Measurements from ENCODE around the gene NEDD4L.

NEDD4L gene

DNA sequence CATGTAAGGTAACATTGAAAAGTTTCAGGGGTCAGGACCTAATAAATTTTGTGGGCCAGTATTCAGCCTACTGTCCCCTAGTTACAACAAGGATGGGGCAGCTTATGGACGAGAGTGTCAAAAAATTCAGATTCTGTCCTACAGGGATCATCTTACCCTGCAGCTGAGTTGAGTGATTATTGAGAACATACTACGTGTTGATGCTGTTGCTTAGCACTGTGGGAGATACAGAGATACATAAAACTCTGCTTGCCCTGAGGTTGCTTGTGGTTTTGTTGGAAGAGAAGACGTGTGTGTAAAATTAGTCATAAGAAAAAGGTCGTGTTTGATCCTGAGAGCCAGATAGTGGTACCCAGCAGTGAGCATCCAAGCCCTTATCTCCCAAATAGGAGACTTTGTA lies 253.2 kb downstream of the NEDD4L start:
- peak; percentile 65 for DNase-seq (ENCODE audit: low spot score)

- DNase-seq (ENCODE audit: low spot score), result no peak
Measured at GRCh38 chr18:58298251-58299134, 254.5 kb downstream of the NEDD4L start.

- no peak for DNase-seq (ENCODE audit: low spot score)
Measured at GRCh38 chr18:58299135-58299473, 255.1 kb downstream of the NEDD4L start.

- DNase-seq (ENCODE audit: low spot score), result no peak
Measured at GRCh38 chr18:58299936-58300335, 255.9 kb downstream of the NEDD4L start.

GRCh38 chr18:58300867-58301266 lies 256.8 kb downstream of the NEDD4L start:
- DNase-seq (ENCODE audit: low spot score), result no peak

DNA sequence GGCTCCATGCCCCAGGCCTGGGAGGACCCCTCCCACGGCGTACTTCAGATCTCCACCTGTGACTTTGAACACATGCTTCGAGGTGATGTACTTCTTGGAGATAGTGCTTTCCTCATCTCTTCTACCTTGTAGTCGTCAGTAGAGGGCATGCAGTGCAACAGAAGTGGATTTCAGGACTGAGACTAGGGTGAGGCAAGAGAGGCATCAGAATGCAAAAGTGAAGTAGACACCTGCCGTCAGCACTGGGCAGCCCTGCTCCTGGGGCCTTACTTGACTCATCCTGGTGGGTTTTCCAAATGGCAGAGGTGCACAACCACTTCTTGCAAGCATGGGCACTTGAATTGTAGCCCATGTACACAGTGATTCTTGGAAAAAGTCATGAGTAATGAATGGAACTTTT lies 258.8 kb downstream of the NEDD4L start:
- DNase-seq (ENCODE audit: low spot score), result no peak

DNA sequence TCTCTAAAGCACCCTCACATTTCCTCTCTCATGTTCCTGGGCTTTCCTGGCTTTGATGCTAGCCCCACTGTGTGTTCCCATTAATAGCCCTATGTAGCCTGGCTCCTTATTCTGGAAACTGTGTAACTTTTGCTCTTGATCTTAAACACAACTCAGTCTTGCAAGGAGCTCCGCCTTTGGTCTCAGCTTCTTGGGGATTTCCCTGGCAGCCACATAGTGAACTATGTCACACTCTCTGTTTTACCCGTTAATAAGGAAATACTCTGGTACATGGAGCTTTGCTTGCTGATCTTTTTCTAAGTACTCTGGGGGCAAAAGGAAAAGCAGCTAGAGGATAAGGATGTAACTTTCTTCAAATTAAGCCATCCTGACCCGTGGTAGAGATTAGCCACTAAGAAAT lies 259.3 kb downstream of the NEDD4L start:
- peak; percentile 62 for DNase-seq (ENCODE audit: low spot score)

GRCh38 chr18:58305792-58306191 lies 261.8 kb downstream of the NEDD4L start:
- no peak for DNase-seq (ENCODE audit: low spot score)

DNA sequence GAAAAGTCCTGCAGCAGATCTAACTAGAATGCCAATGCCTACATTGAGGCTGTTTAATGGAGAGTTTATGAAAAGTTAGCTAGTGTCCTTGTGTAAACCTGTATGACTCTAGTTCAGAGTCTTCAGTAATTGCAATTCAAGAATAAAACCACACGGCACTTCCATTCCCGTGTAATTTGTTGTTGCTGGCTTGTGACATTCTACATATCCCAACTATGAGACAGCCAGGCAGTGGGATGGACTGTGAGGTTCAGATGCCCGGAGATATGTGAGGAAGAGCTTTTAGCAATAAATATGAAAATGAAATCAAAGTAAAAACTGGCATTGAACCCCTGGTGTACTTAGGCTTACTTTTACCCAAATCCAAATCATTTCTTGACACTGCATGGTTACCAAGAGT lies 263.4 kb downstream of the NEDD4L start:
- DNase-seq (ENCODE audit: low spot score), result no peak

GRCh38 chr18:58308463-58308862 lies 264.4 kb downstream of the NEDD4L start:
- DNase-seq (ENCODE audit: low spot score), result no peak

- DNase-seq (ENCODE audit: low spot score), result no peak
Measured at GRCh38 chr18:58309099-58309498, 265.1 kb downstream of the NEDD4L start.

- no peak for DNase-seq (ENCODE audit: low spot score)
Measured at GRCh38 chr18:58309610-58310239, 265.7 kb downstream of the NEDD4L start.

- DNase-seq (ENCODE audit: low spot score), result peak; percentile 29
Measured at GRCh38 chr18:58310517-58310916, 266.5 kb downstream of the NEDD4L start.

- no peak for DNase-seq (ENCODE audit: low spot score)
Measured at GRCh38 chr18:58311390-58311789, 267.4 kb downstream of the NEDD4L start.

DNA sequence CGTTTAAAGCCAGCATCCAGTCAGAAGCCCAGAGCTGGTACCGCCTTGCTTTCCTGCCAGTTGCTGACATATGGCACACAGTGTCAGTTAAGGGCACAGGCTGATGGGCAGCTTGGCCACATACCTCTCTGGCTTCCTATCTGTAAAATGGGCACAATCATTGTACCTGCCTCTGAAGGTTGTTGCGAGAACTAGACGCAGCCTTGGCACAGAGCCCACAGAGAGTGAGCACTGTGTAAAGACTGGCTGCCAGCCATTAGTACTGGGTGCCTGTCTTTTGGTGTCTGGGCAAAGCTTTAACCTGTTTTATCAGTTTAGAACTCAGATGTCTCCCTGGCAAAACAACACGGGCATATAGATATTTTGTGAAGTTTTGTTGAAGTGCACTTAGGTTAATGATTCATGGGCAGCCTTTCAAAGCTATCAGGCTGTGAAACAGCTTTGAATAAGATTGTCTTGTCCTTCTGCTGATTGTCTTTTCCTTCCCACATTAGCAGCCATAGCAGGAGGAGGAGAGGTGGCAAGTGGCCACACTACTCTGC lies 269.5 kb downstream of the NEDD4L start:
- no peak for DNase-seq (ENCODE audit: low spot score)

DNA sequence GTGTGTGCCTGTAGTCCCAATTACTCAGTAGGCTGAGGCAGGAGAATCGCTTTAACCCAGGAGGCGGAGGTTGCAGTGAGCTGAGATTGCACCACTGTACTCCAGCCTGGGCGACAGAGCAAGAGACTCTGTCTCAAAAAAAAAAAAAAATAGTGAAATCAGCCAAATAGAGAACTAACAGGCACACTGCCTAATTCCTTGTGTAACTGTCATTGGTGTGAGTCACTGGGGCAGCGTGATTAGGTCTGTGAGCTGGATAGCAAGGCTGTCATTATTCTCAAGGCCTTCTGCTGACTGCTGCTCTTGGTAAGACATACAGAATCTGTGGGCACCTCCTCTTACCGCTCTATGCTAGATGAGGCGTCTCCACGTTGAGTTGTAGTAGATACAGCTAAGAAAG lies 270.3 kb downstream of the NEDD4L start:
- DNase-seq (ENCODE audit: low spot score), result no peak

DNA sequence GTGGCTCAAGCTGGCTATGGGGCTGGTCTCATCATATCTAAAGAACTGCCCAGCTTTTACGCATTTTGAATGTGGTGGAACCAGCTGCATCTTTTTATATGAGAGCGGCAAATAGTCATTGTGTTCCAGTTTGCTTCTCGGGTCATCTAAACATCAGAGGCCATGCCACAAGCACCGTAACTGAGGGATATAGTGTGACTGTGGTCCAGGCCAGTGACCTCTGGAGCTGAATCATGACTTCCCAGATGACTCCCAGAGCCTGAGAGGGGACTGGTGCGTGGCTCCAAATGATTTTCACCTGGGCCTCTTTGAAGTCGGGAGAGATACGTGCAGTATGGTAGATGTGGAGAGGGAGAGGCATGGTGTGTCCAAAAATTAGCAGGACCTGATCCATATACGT lies 271.0 kb downstream of the NEDD4L start:
- no peak for DNase-seq (ENCODE audit: low spot score)

DNA sequence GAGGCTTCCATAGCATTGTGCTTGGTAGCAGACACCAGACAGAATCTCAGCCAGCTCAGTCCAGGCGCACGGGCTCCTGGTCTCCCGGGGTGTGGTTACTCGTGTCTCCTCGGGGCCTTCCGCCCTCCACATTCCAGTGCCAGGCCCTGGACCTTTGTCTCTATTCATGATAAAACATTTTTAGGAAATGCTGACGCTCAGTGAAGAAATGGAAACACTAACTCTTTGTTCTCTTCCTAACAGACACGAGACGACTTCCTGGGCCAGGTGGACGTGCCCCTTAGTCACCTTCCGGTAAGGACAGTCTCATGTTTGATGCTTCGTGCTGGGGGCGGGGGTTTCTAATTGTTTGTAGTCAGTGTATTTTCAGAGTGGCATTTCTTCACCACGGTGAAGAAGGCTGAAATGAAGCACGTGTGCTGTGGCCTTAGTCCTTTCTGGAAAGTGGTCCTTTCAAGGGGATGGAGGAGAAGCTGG lies 271.8 kb downstream of the NEDD4L start:
- no peak for DNase-seq (ENCODE audit: low spot score)

DNA sequence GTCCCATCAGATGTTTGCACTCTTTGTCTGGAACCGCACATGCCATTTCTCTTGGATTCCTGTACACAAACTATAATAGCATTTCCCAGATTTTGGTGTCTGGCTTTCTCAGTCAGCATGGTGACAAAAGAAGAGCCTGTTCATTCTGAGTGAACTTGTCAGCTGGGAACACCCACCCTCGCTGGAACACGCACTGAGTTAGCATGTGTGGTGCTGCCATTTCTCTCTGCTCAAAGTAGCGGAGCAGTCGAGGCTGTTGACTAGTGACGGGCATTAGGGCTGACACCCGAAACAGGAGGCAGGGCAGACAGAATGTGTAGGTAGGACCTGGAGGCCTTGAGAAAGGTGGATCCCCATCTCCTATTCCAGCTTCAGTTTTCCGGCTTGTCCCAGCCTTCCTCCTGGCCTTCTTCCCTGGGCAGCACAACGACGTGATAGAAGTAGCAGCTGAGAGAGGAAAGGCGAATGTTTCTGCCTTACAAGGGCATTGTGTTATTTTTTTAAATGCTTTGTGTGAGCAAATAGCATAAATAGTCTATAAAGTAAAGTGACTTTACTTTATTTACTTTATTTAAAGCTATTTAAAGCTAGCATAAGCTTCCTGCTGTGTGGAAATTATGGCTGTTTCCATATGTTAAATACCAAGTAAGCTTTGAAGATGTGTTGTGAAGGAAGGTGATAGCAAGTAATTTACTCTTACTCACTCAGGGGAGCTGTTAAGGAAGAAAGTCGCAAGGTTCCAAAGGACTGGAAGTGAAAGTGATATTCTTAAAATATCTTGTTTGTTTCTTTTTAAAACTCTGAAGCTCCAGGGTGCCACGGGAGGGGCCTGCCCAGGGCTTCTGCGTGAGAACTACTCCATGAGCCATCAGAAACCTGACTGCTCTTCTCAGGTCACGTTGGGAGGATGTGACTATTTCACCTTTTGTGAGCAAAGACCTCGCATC lies 272.6 kb downstream of the NEDD4L start:
- no peak for DNase-seq (ENCODE audit: low spot score)

DNA sequence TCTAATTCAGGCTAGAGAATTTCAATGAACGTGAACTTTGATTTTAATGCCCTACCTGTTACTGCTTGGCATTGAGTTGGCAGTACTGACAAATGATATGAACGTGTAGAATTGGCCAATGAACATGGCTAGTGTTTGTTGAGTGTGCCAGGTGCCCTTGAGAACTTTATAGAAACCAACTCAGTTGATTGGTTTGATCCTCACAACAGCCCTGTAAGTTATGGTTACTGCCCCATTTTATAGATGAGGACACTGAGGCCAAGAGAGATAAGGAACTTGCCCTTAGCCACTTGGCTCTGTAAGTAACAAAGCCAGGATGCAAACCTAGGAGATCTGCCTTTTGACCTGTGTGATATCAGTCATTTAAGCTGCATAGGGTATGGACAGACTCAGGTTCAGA lies 275.7 kb downstream of the NEDD4L start:
- no peak for DNase-seq (ENCODE audit: low spot score)

GRCh38 chr18:58320907-58321561 lies 277.0 kb downstream of the NEDD4L start:
- no peak for DNase-seq (ENCODE audit: low spot score)

- peak; percentile 78 for DNase-seq (ENCODE audit: low spot score)
Measured at GRCh38 chr18:58321986-58322385, 278.0 kb downstream of the NEDD4L start.

Data from activated CD4-positive, alpha-beta T cell treated with anti-CD3 and anti-CD28 coated beads, Interleukin-2, Interleukin-4, amounts not matched to agents 100 ng/mL and 50 ng/mL, durations not matched to agents 16 hours and 8 hours (primary cell).